Nephron progenitor cell (in vitro differentiated cells): ENCODE measurements around the gene STT3B.
"Not testable (repeated sequence)": the region's sequence is repeated elsewhere in the genome, so short reads cannot be mapped to it uniquely, and the experiment has no call there.

Experiments
- DNase-seq: peaks from one replicate; pipeline ENCODE4 v3.0.0; 2021
- H3K27ac Mint-ChIP-seq: 2 replicates; pipeline ENCODE4 v1.8.0; 2021; ENCODE audit warnings: mild to moderate bottlenecking, moderate library complexity, mixed read lengths
- H3K27me3 Mint-ChIP-seq: 2 replicates; pipeline ENCODE4 v1.8.0; 2021; ENCODE audit warnings: mild to moderate bottlenecking, low read depth, mixed read lengths; ENCODE audit not compliant: poor library complexity
- H3K36me3 Mint-ChIP-seq: 2 replicates; pipeline ENCODE4 v1.8.0; 2021; ENCODE audit warnings: low read depth, mixed read lengths
- H3K4me1 Mint-ChIP-seq: 2 replicates; pipeline ENCODE4 v1.8.0; 2021; ENCODE audit warnings: mixed read lengths
- H3K4me3 Mint-ChIP-seq: 2 replicates; pipeline ENCODE4 v1.8.0; 2021; ENCODE audit warnings: mild to moderate bottlenecking, moderate library complexity, mixed read lengths
- H3K9me3 Mint-ChIP-seq: 2 replicates; pipeline ENCODE4 v1.8.0; 2021; ENCODE audit warnings: mild to moderate bottlenecking, moderate library complexity, mixed read lengths
- CTCF ChIP-seq: fragments of 200-600 bp; sonication (generic); IDR thresholded peaks from 2 replicates; pipeline ENCODE4 v1.5.0; 2021; ENCODE audit warnings: antibody characterized with exemption

The STT3B gene

GRCh38 chr3:31592764-31593163, 60.0 kb downstream of the STT3B start:
- no peak for DNase-seq
- TF ChIP-seq CTCF: no peak
- Mint-ChIP-seq H3K9me3 (peaks cover 61% of the 10 kb centered on the region), H3K27ac (no peak overlapping the region), H3K4me1 (peaks cover 26% of the 10 kb centered on the region), H3K4me3 (no peak overlapping the region), H3K36me3 (peaks cover 87% of the 10 kb centered on the region), H3K27me3 (peaks cover 4% of the 10 kb centered on the region)

DNA sequence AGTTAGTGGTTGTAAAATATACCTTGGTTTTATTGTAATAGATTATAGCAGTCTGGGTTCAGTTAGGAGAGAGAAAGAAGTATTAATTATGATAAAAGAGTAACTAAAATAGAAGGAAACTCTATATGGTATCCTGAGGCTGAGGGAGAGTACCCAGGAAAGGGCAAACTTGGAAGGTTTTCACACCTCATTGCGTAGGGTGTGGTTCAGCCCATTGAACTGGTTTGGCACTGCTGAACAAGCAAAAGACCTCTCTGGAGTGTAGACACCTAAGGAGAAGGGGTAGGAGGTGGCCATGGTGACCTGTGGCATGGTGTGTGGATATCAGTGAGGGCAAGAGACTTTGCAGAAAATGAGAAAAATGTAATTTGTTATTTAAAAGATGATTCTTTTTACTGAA, 63.5 kb downstream of the STT3B start:
- Mint-ChIP-seq H3K27me3 (peaks cover 4% of the 10 kb centered on the region), H3K9me3 (peaks cover 27% of the 10 kb centered on the region), H3K27ac (no peak overlapping the region), H3K4me1 (peaks cover 26% of the 10 kb centered on the region), H3K4me3 (no peak overlapping the region), H3K36me3 (peaks cover 76% of the 10 kb centered on the region)
- no peak for DNase-seq
- no peak for TF ChIP-seq CTCF

GRCh38 chr3:31600431-31600830, 67.7 kb downstream of the STT3B start:
- peaks cover 10% of the 10 kb centered on the region for H3K4me1 Mint-ChIP-seq
- TF ChIP-seq CTCF: no peak
- DNase-seq: no peak
- H3K27me3 Mint-ChIP-seq: no peaks in the 10 kb centered on the region
- no peak overlapping the region for H3K27ac Mint-ChIP-seq
- H3K4me3 Mint-ChIP-seq: no peak overlapping the region
- H3K36me3 Mint-ChIP-seq: peaks cover 76% of the 10 kb centered on the region
- H3K9me3 Mint-ChIP-seq: peaks cover 31% of the 10 kb centered on the region

DNA sequence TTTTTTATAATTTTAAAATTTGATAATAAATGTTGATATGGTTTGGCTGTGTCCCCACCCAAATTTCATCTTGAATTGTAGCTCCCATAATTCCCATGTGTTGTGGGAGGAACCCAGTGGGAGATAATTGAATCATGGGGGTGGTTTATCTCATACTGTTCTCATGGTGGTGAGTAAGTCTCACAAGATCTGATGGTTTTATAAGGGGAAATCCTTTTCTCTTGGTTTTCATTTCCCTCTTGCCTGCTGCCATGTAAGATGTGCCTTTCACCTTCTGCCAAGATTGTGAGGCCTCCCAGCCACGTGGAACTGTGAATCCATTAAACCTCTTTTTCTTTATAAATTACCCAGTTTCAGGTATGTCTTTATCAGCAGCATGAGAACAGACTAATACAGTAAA, 72.6 kb downstream of the STT3B start:
- H3K27ac Mint-ChIP-seq, H3K4me1 Mint-ChIP-seq, H3K27me3 Mint-ChIP-seq, DNase-seq, H3K4me3 Mint-ChIP-seq: not testable (repeated sequence)
- Mint-ChIP-seq H3K36me3 (peaks cover 98% of the 10 kb centered on the region), H3K9me3 (peaks cover 67% of the 10 kb centered on the region)

GRCh38 chr3:31606453-31606852, 73.7 kb downstream of the STT3B start:
- H3K4me3 Mint-ChIP-seq: no peak overlapping the region
- no peak for DNase-seq
- no peak for TF ChIP-seq CTCF
- H3K27ac Mint-ChIP-seq: no peak overlapping the region
- H3K36me3 Mint-ChIP-seq: peaks cover 99% of the 10 kb centered on the region
- no peaks in the 10 kb centered on the region for H3K4me1 Mint-ChIP-seq
- peaks cover 74% of the 10 kb centered on the region for H3K9me3 Mint-ChIP-seq
- peaks cover 3% of the 10 kb centered on the region for H3K27me3 Mint-ChIP-seq

GRCh38 chr3:31610700-31611275, 78.1 kb downstream of the STT3B start:
- peaks cover 6% of the 10 kb centered on the region for H3K4me1 Mint-ChIP-seq
- no peak overlapping the region for H3K4me3 Mint-ChIP-seq
- no peak for DNase-seq
- peaks cover 3% of the 10 kb centered on the region for H3K27me3 Mint-ChIP-seq
- H3K9me3 Mint-ChIP-seq: peaks cover 39% of the 10 kb centered on the region
- H3K27ac Mint-ChIP-seq: no peak overlapping the region
- no peak for TF ChIP-seq CTCF
- H3K36me3 Mint-ChIP-seq: peaks cover 91% of the 10 kb centered on the region
